Measurements from ENCODE around the gene E2F8. TPM values are rescaled to one million over a fixed set of nuclear protein-coding genes. Genes with fewer than 3 reads are reported as not detected.

The E2F8 gene
- total RNA-seq, 4 donors from 2014 or later = 0.07 TPM; not detected in 3

DNA sequence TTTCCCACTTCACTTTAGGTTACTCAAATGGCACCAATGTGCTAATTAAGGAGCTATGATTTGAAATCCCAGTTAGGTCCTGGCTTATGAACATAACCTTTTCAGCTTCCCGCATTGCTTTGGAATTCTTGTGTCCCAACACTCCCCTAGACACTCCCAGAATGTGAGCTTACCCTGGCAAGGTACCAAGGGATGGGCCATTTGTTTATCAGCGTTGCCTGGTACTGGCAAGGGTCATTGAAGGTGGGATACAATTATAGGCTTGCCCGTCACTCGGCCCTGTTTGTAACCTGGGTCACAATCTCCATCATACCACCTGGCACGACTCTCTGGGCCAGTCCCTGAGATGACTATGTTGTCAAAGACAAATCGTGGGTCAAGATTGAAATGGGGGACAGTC lies 44.3 kb downstream of the E2F8 start:
- Histone ChIP-seq H3K27ac (no peak overlapping the region), H3K9me3 (no peaks in the 10 kb centered on the region), H3K4me3 (no peak overlapping the region), H3K36me3 (no peaks in the 10 kb centered on the region), H3K27me3 (no peaks in the 10 kb centered on the region), H3K4me1 (no peaks in the 10 kb centered on the region)
- TF ChIP-seq, protein P1, sequence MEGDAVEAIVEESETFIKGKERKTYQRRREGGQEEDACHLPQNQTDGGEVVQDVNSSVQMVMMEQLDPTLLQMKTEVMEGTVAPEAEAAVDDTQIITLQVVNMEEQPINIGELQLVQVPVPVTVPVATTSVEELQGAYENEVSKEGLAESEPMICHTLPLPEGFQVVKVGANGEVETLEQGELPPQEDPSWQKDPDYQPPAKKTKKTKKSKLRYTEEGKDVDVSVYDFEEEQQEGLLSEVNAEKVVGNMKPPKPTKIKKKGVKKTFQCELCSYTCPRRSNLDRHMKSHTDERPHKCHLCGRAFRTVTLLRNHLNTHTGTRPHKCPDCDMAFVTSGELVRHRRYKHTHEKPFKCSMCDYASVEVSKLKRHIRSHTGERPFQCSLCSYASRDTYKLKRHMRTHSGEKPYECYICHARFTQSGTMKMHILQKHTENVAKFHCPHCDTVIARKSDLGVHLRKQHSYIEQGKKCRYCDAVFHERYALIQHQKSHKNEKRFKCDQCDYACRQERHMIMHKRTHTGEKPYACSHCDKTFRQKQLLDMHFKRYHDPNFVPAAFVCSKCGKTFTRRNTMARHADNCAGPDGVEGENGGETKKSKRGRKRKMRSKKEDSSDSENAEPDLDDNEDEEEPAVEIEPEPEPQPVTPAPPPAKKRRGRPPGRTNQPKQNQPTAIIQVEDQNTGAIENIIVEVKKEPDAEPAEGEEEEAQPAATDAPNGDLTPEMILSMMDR (IDR thresholded peaks at IDR 0.05) = no peak
- TF ChIP-seq POLR2AphosphoS5 (IDR thresholded peaks at IDR 0.05) (no peak), POLR2A (IDR thresholded peaks at IDR 0.05) (no peak), EP300 (IDR thresholded peaks at IDR 0.05) (no peak)
- WGBS, 2 donors (ENCODE audit: low coverage in 1 of 2) = 75 to 88% methylated on average over 5 to 6 of the region's 6 CpGs
- no peak for ATAC-seq

DNA sequence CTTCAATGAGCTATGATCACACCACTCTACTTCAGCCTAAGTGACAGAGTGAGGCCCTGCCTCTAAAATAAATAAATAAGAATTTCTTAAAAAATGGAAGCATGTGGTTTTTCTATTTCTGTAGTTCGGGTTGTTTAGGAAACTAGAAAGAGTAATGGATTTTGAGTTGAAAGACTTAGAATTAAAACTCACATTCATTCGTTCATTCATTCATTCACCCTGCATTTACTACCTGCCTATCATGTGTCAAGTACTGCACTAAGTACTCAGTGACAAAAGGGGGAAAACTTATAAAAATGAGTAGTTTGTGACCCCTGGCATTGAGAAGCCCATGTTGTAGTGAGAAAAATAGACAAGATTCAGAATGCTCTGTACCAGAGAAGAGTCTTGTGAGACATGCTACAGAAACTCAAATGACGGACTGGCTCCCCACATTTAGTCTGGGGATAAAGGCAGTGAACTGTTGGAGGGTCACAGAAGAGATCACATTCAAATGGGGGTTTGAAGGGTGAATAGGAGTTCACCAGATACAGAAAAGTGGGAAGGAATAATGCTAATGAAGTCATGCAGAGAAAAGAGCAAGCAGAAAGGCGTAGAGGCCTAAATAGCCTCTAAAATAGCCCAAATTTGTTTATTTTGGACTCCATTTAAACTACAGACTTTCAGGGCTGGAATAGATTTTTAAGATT lies 46.0 kb downstream of the E2F8 start:
- H3K36me3 ChIP-seq = no peaks in the 10 kb centered on the region
- no peak for ATAC-seq
- H3K4me1 ChIP-seq = no peaks in the 10 kb centered on the region
- TF ChIP-seq POLR2AphosphoS5 (IDR thresholded peaks at IDR 0.05) (no peak), EP300 (IDR thresholded peaks at IDR 0.05) (no peak), POLR2A (IDR thresholded peaks at IDR 0.05) (no peak)
- TF ChIP-seq, protein P1 (IDR thresholded peaks at IDR 0.05) = no peak
- no peak overlapping the region for H3K27ac ChIP-seq
- no peaks in the 10 kb centered on the region for H3K9me3 ChIP-seq
- WGBS, 2 donors (ENCODE audit: low coverage in 1 of 2) = 85 to 86% methylated on average over 4 of the region's 4 CpGs
- no peak overlapping the region for H3K4me3 ChIP-seq
- no peaks in the 10 kb centered on the region for H3K27me3 ChIP-seq

DNA sequence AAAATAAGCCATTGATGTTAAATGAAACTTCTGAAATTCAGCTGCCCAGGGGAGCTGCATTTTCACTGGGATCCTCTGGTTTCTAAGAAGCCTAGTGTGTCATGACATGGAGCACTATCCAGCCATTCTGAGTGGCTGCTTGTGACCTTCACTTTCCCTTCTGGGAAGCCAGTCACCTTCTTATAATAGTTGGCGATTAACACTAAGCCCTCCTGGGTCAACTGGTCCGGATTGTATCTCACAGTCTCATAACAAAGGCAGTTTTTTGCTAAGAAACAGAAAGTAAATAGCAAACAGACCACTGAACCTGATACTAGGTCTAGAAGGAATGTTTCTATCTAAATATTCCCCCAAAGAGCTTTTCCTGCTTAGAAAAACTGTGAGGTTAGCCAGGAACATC lies 46.8 kb downstream of the E2F8 start:
- TF ChIP-seq, protein P1 (IDR thresholded peaks at IDR 0.05) = no peak
- TF ChIP-seq POLR2A (IDR thresholded peaks at IDR 0.05) (no peak), EP300 (IDR thresholded peaks at IDR 0.05) (no peak), POLR2AphosphoS5 (IDR thresholded peaks at IDR 0.05) (no peak)
- no peak overlapping the region for H3K4me3 ChIP-seq
- H3K27ac ChIP-seq = no peak overlapping the region
- H3K4me1 ChIP-seq = no peaks in the 10 kb centered on the region
- no peaks in the 10 kb centered on the region for H3K36me3 ChIP-seq
- WGBS, 2 donors (ENCODE audit: low coverage in 1 of 2) = 65 to 70% methylated on average over 1 to 2 of the region's 2 CpGs
- H3K27me3 ChIP-seq = no peaks in the 10 kb centered on the region
- H3K9me3 ChIP-seq = no peaks in the 10 kb centered on the region
- ATAC-seq = no peak

DNA sequence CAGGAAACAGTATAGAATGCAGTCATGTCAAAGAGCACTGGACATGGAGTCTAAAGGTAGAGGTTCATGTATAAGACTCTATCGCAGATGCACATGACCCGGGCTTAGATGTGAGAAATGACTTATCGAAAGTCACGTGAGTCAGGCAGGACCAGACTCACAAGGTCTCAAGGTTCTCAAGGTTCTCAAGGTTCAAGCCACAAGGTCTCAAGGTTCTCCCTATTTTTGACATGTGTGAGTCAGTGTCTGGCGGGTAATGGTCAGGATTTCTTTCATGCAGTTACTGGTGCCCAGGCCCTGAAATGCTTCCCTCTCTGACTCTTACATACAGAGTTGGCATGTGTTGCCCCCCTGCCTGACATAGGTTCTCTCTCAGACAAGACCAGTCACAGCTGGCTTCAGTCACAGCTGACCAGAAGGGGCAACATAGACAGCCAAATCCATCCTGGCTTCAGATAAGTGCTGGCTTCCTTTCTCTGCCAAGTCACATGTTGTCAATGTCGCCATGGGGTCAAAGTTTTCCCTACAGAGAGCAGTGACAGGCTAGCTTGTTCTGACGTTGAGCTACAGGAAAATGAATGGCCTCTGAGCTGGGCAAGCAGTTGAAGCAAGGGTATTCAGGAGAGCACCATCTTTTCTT lies 49.1 kb downstream of the E2F8 start:
- Histone ChIP-seq H3K27ac (no peak overlapping the region), H3K36me3 (no peaks in the 10 kb centered on the region), H3K9me3 (no peaks in the 10 kb centered on the region), H3K27me3 (no peaks in the 10 kb centered on the region), H3K4me3 (no peak overlapping the region), H3K4me1 (no peaks in the 10 kb centered on the region)
- TF ChIP-seq, protein P1 (IDR thresholded peaks at IDR 0.05) = no peak
- TF ChIP-seq EP300 (IDR thresholded peaks at IDR 0.05) (no peak), POLR2AphosphoS5 (IDR thresholded peaks at IDR 0.05) (no peak), POLR2A (IDR thresholded peaks at IDR 0.05) (no peak)
- no peak for ATAC-seq
- 76 to 100% methylated on average over 5 of the region's 7 CpGs for WGBS, 2 donors (ENCODE audit: low coverage in 1 of 2)

DNA sequence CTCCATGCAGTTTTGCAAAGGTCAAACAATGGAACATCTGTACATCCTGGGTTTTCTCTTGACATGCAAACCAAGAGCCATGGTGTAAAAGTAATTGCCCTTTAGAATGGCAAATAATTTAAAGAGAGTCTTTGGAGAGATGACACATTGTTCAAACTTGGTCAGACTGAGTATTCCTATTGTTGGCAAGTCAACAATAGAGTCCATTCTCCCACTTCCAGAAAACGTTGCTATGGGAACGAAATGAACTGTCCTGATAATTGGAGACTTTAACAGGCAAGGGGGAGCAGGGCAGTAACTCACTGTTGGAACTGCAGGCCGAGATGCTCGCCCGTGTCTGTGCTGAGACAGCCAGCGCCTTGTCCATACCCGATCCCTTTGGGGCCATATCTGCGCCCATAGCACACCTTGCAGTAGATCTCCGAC lies 52.9 kb downstream of the E2F8 start:
- Histone ChIP-seq H3K27me3 (no peaks in the 10 kb centered on the region), H3K36me3 (no peaks in the 10 kb centered on the region), H3K9me3 (no peaks in the 10 kb centered on the region), H3K27ac (no peak overlapping the region), H3K4me1 (no peaks in the 10 kb centered on the region), H3K4me3 (no peak overlapping the region)
- TF ChIP-seq, protein P1 (IDR thresholded peaks at IDR 0.05) = no peak
- TF ChIP-seq EP300 (IDR thresholded peaks at IDR 0.05) = no peak
- no peak for TF ChIP-seq POLR2A (IDR thresholded peaks at IDR 0.05)
- TF ChIP-seq POLR2AphosphoS5 (IDR thresholded peaks at IDR 0.05) = no peak
- 92% methylated on average over 7 of the region's 9 CpGs; no CpG with 5 or more reads in 1 of the 2 donors for WGBS, 2 donors (ENCODE audit: low coverage in 1 of 2)
- ATAC-seq = no peak
